Body of pancreas (tissue), 4 donors: ENCODE results near the gene LPIN2. TPM values are rescaled to one million over a fixed set of nuclear protein-coding genes. Genes with fewer than 3 reads are reported as not detected.

Experiments
- ATAC-seq: fragments of 150-250 bp; one replicate; pipeline ENCODE4 v1.9.1; 2016
- DNase-seq, 4 donors: peaks; one replicate each; pipeline ENCODE4 v3.0.0-alpha.2; 2019
- H3K27ac ChIP-seq, 4 donors: fragments of 200-600 bp; sonication (generic); 1 replicate in 3 of 4; 2 replicates in 1 of 4; pipeline versions ENCODE4 v1.5.1 to v1.6.1; 2016 to 2019; ENCODE audit warnings: mild to moderate bottlenecking in 1 of 4, mixed read lengths in 1 of 4, moderate library complexity in 1 of 4
- H3K27me3 ChIP-seq, 2 donors: fragments of 200-600 bp; sonication (generic); one replicate each; pipeline ENCODE4 v1.6.0; 2016; ENCODE audit warnings: mild to moderate bottlenecking in 1 of 2
- H3K36me3 ChIP-seq, 2 donors: fragments of 200-600 bp; sonication (generic); replicated peaks in 1 of 2; 2 replicates each; pipeline ENCODE4 v1.5.1; 2016; ENCODE audit warnings: low read depth in 2 of 2; ENCODE audit not compliant: insufficient read depth in 1 of 2
- H3K4me1 ChIP-seq: fragments of 200-600 bp; sonication (generic); one replicate; pipeline ENCODE4 v1.6.0; 2016
- H3K4me3 ChIP-seq, 2 donors: fragments of 200-600 bp; sonication (generic); 1 replicate in 1 of 2; 2 replicates in 1 of 2; pipeline ENCODE4 v1.5.1; 2016 to 2019
- H3K9me3 ChIP-seq, 3 donors: fragments of 200-600 bp; sonication (generic); 1 replicate in 2 of 3; 2 replicates in 1 of 3; pipeline ENCODE4 v1.5.1; 2016
- POLR2A ChIP-seq, 3 donors: fragments of 450-650 bp; IDR thresholded peaks; one replicate each; pipeline ENCODE4 v1.6.1; 2016; ENCODE audit warnings: antibody characterized with exemption in 3 of 3, mild to moderate bottlenecking in 2 of 3
- WGBS, 2 donors: methylation state at CpG; one replicate each; pipeline ENCODE4 v1.1.5; 2017; 5-methylcytosine and 5-hydroxymethylcytosine counted together
- intact Hi-C: fragments of 100-400 bp; cut with DNase I; formaldehyde crosslinking; loops from one replicate; pipeline ENCODE4 v1.15.1; 2023
- total RNA-seq, 2 donors: library from RNA; depleted of rRNA; stranded (reverse); fragments of >200 nt; gene quantifications; one replicate each; pipeline ENCODE4 v1.1.0, GENCODE V29; 2016
- TF ChIP-seq, protein P1 (sequence below), 7 experiments: fragments of 450-650 bp in 4 of 7; fragments of 200-600 bp in 3 of 7; sonication (generic) in 3 of 7; IDR thresholded peaks; one replicate each; pipeline ENCODE4 v1.5.1; 2016 to 2019; ENCODE audit warnings: antibody characterized with exemption in 7 of 7

Gene LPIN2
- total RNA-seq, 2 donors from 2014 or later: 10.9 to 35.3 TPM

DNA sequence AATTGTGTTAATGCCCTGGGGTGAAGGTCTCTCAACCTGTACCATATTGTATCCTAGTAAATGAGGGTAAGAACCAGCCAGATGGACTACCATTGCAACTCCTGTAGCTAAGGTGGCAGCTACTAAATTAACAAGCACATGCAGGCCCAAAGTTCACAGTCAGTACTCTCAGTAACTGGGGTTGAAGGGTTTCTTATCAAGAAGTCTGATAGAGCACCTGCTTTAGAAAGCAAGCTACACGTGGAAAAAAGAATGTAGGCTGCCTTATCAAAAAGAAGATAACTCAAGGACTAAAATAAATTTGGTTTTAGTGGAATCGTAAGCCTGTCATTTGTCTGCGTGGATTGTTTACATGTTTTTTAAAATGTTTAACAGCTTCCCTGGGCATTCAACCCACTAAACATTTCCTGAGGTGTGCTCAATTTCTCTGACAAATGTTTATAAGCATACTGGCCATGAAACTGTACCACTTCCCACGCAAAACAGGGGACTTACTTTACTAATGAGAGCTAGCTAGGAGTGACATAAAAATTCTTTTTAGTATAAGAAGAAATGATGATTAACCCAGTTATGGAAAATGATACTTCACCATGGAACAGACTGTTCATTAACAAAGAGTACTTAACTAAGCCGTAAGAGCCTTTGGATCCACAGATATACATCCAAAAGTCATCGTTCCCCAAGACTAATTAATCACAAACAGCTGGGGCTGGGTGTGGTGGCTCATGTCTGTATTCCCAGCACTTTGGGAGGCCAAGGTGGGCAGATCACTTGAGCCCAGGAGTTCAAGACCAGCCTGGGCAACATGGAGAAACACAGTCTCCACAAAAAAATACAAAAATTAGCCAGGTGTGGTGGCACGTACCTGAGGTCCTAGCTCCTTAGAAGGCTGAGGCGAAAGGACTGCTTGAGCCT lies 36.5 kb downstream of the LPIN2 start:
- H3K36me3 ChIP-seq: no peaks in the 10 kb centered on the region
- intact Hi-C loops: no loop called here
- TF ChIP-seq, protein P1, sequence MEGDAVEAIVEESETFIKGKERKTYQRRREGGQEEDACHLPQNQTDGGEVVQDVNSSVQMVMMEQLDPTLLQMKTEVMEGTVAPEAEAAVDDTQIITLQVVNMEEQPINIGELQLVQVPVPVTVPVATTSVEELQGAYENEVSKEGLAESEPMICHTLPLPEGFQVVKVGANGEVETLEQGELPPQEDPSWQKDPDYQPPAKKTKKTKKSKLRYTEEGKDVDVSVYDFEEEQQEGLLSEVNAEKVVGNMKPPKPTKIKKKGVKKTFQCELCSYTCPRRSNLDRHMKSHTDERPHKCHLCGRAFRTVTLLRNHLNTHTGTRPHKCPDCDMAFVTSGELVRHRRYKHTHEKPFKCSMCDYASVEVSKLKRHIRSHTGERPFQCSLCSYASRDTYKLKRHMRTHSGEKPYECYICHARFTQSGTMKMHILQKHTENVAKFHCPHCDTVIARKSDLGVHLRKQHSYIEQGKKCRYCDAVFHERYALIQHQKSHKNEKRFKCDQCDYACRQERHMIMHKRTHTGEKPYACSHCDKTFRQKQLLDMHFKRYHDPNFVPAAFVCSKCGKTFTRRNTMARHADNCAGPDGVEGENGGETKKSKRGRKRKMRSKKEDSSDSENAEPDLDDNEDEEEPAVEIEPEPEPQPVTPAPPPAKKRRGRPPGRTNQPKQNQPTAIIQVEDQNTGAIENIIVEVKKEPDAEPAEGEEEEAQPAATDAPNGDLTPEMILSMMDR (IDR thresholded peaks at IDR 0.05): no peak
- TF ChIP-seq POLR2A (IDR thresholded peaks at IDR 0.05): peak in 1 of 3 donors; percentile 15
- no peaks in the 10 kb centered on the region for H3K9me3 ChIP-seq
- no peaks in the 10 kb centered on the region for H3K27me3 ChIP-seq
- H3K27ac ChIP-seq: peak overlapping the region; percentile 47 to 80 (median 68)
- no peak overlapping the region for H3K4me3 ChIP-seq
- WGBS, 2 donors: 25 to 29% methylated on average over 8 of the region's 8 CpGs
- ATAC-seq (peak; percentile 71), DNase-seq (peak in 2 of 4 donors; percentile 43 to 58)
- peaks cover 93% of the 10 kb centered on the region for H3K4me1 ChIP-seq

DNA sequence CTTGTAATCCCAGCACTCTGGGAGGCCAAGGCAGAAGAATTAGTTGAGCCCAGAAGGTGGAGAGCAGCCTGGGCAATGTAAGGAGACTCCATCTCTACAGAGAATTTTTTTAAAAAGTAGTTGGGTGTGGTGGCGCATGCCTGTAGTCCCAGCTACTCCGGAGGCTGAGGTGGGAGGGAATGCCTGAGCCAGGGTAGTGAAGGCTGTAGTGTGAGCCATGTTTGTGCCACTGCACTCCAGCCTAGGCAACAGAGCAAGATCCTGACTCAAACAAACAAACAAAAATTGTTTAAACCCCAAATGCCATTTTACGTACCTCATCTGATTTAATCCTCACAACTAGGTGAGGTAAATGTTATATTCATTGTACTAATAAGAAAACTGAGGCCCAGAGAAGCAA lies 38.2 kb downstream of the LPIN2 start:
- intact Hi-C loops: no loop called here
- no peaks in the 10 kb centered on the region for H3K27me3 ChIP-seq
- no peaks in the 10 kb centered on the region for H3K36me3 ChIP-seq
- no peak for TF ChIP-seq POLR2A (IDR thresholded peaks at IDR 0.05)
- TF ChIP-seq, protein P1 (IDR thresholded peaks at IDR 0.05): no peak
- WGBS, 2 donors: 76 to 92% methylated on average over 3 of the region's 3 CpGs
- H3K9me3 ChIP-seq: no peaks in the 10 kb centered on the region
- ATAC-seq (no peak), DNase-seq (no peak)
- H3K27ac ChIP-seq: peak overlapping the region in 2 of 4 donors; percentile 6 to 80
- H3K4me1 ChIP-seq: peaks cover 93% of the 10 kb centered on the region
- no peak overlapping the region for H3K4me3 ChIP-seq

DNA sequence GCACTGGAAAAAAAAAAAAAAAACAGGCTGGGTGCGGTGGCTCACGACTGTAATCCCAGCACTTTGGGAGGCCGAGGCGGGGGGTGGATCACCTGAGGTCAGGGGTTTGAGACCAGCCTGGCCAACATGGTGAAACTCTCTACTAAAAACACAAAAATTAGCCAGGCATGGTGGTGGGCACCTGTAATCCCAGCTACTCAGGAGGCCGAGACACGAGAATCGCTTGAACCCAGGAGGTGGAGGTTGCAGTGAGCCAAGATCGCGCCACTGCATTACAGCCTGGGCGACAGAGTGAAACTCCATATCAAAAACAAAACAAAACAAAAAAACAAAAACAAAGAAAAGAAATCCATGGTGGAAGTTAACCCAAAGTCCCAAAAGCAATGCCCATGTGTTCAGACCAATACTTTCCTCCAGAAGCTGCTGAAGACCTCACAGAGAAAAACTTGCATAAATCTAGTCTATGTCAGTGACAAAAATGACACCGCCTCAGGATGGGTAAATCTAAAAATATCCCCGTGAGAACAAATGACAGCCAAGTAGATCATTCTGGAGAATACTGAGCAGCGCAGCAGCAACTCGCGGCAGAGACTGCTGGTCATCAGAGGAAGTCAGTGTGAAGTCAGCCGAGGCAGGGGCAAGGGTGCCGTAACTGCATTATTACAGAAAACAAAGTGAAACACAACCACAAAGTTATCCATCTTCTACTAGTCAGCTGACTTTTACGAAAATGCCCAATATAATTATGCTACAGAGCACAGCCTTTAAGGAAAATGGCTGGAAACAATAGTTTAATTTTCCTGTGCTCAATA lies 41.0 kb downstream of the LPIN2 start:
- intact Hi-C loops: no loop called here
- WGBS, 2 donors: 56 to 69% methylated on average over 18 of the region's 18 CpGs
- peaks cover 67% of the 10 kb centered on the region for H3K4me1 ChIP-seq

DNA sequence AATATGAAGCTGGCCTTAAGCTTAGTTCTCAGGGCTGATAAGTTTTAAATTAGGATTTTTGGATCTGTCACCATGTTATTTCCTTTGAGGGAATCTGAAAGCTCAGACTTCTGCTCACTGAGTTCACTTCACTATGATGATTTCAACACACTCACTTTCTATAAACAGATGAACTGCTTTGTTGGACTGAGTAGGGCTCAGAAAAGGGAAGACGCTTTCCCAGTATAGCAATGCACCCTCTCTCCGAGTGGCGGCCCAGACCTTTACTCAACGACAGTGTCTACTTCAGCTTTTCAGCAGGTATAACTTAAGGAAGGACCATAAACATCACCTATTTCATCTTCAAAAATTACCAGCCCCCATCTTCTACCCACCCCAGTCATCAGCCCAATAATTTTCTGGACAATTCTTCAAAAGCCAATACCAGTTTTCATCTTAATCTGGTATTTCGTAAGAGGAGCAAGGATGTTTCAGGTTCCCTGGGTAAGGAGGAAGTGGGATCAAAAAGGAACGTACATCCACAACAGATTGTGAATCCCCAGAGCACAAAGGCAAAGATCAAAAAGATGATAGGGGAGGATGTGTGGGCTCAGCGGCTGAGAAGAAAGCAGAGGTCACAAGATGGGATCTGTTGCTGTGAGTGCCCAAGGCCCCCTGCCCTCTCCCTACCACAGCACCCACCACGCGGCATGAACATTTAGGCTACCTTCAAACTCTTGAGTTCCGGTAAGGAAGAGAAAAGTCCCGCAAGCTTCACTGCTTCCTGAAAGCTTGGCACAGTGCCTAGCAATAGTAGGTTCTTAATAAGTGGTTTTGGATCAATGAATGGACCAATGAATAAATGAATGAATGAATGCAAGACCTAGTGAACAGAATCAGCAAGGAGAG lies 41.9 kb downstream of the LPIN2 start:
- WGBS, 2 donors: 70 to 89% methylated on average over 11 of the region's 11 CpGs
- Histone ChIP-seq H3K4me1 (peaks cover 66% of the 10 kb centered on the region), H3K9me3 (no peaks in the 10 kb centered on the region), H3K27ac (peak overlapping the region in 2 of 4 donors; percentile 14 to 70), H3K36me3 (no peaks in the 10 kb centered on the region), H3K27me3 (no peaks in the 10 kb centered on the region), H3K4me3 (no peak overlapping the region)
- intact Hi-C loops: no loop called here
- DNase-seq: no peak
- no peak for ATAC-seq
- TF ChIP-seq, protein P1 (IDR thresholded peaks at IDR 0.05): no peak
- no peak for TF ChIP-seq POLR2A (IDR thresholded peaks at IDR 0.05)

More for the DNA sequence above, 41.0 kb downstream of the LPIN2 start:
- TF ChIP-seq, protein P1 (IDR thresholded peaks at IDR 0.05): no peak
- TF ChIP-seq POLR2A (IDR thresholded peaks at IDR 0.05): peak in 1 of 3 donors; percentile 30
- Histone ChIP-seq H3K27me3 (no peaks in the 10 kb centered on the region), H3K36me3 (no peaks in the 10 kb centered on the region), H3K9me3 (no peaks in the 10 kb centered on the region), H3K4me3 (no peak overlapping the region), H3K27ac (peak overlapping the region; percentile 34 to 70 (median 46))
- ATAC-seq (peak; percentile 42), DNase-seq (peak in 3 of 4 donors; percentile 34 to 67 (median 45))
